ENCODE data around the gene KXD1.

Gene KXD1

GRCh38 chr19:18618236-18618635 is 60.6 kb downstream of the KXD1 start:
- no peak for DNase-seq
